GM12892 (cell line): Measurements from ENCODE around the gene KRIT1.
"Not testable (repeated sequence)": the region's sequence is repeated elsewhere in the genome, so short reads cannot be mapped to it uniquely, and the experiment has no call there.

Experiments
- POLR2A ChIP-seq: IDR thresholded peaks from 2 replicates; pipeline ENCODE4 v1.6.1; 2011; ENCODE audit warnings: low read depth, low read length, control low read depth
- POLR2AphosphoS5 ChIP-seq: IDR thresholded peaks from 2 replicates; pipeline ENCODE4 v1.6.1; 2011; ENCODE audit warnings: low read depth, low read length, control low read depth
- TAF1 ChIP-seq: IDR thresholded peaks from 2 replicates; pipeline ENCODE4 v1.6.1; 2011; ENCODE audit warnings: low read depth, mild to moderate bottlenecking, control low read depth, low read length, borderline replicate concordance

DNA sequence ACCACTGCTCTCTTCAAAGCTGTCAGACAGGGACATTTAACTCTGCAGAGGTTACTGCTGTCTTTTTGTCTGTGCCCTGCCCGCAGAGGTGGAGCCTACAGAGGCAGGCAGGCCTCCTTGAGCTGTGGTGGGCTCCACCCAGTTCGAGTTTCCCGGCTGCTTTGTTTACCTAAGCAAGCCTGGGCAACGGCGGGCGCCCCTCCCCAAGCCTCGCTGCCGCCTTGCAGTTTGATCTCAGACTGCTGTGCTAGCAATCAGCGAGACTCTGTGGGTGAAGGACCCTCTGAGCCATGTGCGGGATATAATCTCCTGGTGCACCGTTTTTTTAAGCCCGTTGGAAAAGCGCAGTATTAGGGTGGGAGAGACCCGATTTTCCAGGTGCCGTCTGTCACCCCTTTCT lies 56.5 kb downstream of the KRIT1 start:
- TF ChIP-seq POLR2A, TAF1, POLR2AphosphoS5: not testable (repeated sequence)
